Activated naive CD8-positive, alpha-beta T cell treated with anti-CD3 and anti-CD28 coated beads for 36 hours (primary cell): ENCODE data around the gene SALL1. TPM values are rescaled to one million over a fixed set of nuclear protein-coding genes. Genes with fewer than 3 reads are reported as not detected.

Source experiments
- DNase-seq: peaks from one replicate; pipeline ENCODE4 v3.0.0; 2021
- H3K27ac Mint-ChIP-seq: one replicate; pipeline ENCODE4 v1.8.0; 2022; ENCODE audit warnings: mild to moderate bottlenecking, moderate library complexity, mixed read lengths
- H3K27me3 Mint-ChIP-seq: one replicate; pipeline ENCODE4 v1.8.0; 2022; ENCODE audit warnings: mild to moderate bottlenecking, mixed read lengths
- H3K36me3 Mint-ChIP-seq: one replicate; pipeline ENCODE4 v1.8.0; 2021; ENCODE audit warnings: mild to moderate bottlenecking, mixed read lengths
- H3K4me1 Mint-ChIP-seq: one replicate; pipeline ENCODE4 v1.8.0; 2021; ENCODE audit warnings: mixed read lengths
- H3K4me3 Mint-ChIP-seq: one replicate; pipeline ENCODE4 v1.8.0; 2022; ENCODE audit warnings: mild to moderate bottlenecking, moderate library complexity, mixed read lengths
- H3K9me3 Mint-ChIP-seq: one replicate; pipeline ENCODE4 v1.8.0; 2022; ENCODE audit warnings: mixed read lengths
- total RNA-seq, 2 experiments: library from RNA; stranded (reverse); gene quantifications; one replicate each; pipeline ENCODE4 v1.2.3, GENCODE V29; 2021

Gene SALL1
- total RNA-seq, 2 experiments from 2014 or later = not detected

- peaks cover 15% of the 10 kb centered on the region for H3K27me3 Mint-ChIP-seq
- no peak overlapping the region for H3K27ac Mint-ChIP-seq
- no peaks in the 10 kb centered on the region for H3K9me3 Mint-ChIP-seq
- no peak overlapping the region for H3K4me3 Mint-ChIP-seq
- H3K4me1 Mint-ChIP-seq = no peaks in the 10 kb centered on the region
- no peaks in the 10 kb centered on the region for H3K36me3 Mint-ChIP-seq
- DNase-seq = no peak
Observed at GRCh38 chr16:51163894-51164566, 13.0 kb upstream of the SALL1 start.

DNA sequence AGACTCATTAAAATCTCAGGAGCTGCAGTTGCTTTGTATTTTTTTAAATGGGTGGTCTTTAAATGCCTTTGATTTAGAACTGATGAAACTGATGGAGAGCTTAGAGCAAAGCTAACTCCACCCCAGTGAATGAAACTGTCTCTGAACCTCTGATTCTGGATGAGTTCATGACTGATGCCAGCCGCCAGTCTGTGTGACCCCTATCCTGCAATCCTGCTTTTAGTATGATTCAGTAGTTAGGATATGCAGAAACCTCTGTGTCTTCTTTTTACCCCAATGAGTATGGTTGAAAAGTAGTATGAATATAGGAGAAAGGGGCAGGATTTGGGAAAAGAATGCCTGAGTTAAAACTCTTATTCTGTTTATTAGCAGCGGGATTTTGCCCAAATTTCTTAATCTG, 12.3 kb upstream of the SALL1 start:
- Mint-ChIP-seq H3K27ac (no peak overlapping the region), H3K27me3 (peaks cover 15% of the 10 kb centered on the region), H3K36me3 (no peaks in the 10 kb centered on the region), H3K4me3 (no peak overlapping the region), H3K9me3 (no peaks in the 10 kb centered on the region), H3K4me1 (no peaks in the 10 kb centered on the region)
- DNase-seq = no peak

DNA sequence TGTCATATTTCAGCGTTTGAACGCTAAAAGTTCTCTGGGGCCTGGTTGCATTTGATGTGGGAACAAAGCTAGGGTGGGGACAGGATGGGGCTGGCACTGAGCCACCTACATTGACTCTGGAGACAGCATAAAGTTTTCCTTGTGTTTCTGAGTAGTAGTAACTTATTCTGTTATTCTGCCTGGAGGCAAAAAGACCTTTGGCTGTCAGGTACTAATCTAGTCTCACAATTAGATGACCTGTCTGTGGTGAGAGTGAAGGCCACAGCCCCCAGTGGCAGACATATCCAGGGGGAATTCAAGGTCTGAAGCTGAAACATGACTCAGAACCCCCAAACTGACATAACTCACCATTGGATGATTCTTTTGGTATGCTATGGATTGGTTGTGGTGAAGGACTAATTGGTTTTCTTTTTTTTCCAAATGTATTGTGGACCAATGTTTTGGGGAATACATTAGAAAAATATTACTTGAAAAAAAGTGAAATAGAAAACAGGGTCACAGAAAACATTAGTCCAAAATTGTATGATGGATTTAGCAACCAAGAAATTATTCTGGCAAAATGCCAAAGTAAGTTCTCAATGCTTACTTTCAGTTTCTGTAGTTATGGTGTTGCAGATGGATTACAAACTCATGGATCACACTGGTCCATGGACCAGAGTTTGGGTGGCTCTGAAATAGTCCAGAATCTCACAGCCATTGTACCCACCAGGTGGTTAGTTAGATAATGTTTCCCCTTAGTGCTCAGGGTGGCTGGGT, 10.5 kb upstream of the SALL1 start:
- no peaks in the 10 kb centered on the region for H3K9me3 Mint-ChIP-seq
- H3K27me3 Mint-ChIP-seq = peaks cover 30% of the 10 kb centered on the region
- no peak overlapping the region for H3K27ac Mint-ChIP-seq
- no peak for DNase-seq
- no peak overlapping the region for H3K4me3 Mint-ChIP-seq
- no peaks in the 10 kb centered on the region for H3K36me3 Mint-ChIP-seq
- H3K4me1 Mint-ChIP-seq = no peaks in the 10 kb centered on the region

GRCh38 chr16:51159865-51160264, 8.8 kb upstream of the SALL1 start:
- no peak overlapping the region for H3K4me3 Mint-ChIP-seq
- H3K9me3 Mint-ChIP-seq = no peaks in the 10 kb centered on the region
- H3K27me3 Mint-ChIP-seq = peaks cover 48% of the 10 kb centered on the region
- no peaks in the 10 kb centered on the region for H3K36me3 Mint-ChIP-seq
- peaks cover 2% of the 10 kb centered on the region for H3K4me1 Mint-ChIP-seq
- no peak overlapping the region for H3K27ac Mint-ChIP-seq
- no peak for DNase-seq

- Mint-ChIP-seq H3K4me3 (no peak overlapping the region), H3K4me1 (peaks cover 2% of the 10 kb centered on the region), H3K9me3 (peaks cover under 1% of the 10 kb centered on the region), H3K27me3 (peaks cover 54% of the 10 kb centered on the region), H3K27ac (no peak overlapping the region), H3K36me3 (no peaks in the 10 kb centered on the region)
- DNase-seq = no peak
Observed at GRCh38 chr16:51159296-51159695, 8.2 kb upstream of the SALL1 start.

GRCh38 chr16:51157698-51158097, 6.6 kb upstream of the SALL1 start:
- Mint-ChIP-seq H3K9me3 (peaks cover 3% of the 10 kb centered on the region), H3K36me3 (peaks cover 2% of the 10 kb centered on the region)

DNA sequence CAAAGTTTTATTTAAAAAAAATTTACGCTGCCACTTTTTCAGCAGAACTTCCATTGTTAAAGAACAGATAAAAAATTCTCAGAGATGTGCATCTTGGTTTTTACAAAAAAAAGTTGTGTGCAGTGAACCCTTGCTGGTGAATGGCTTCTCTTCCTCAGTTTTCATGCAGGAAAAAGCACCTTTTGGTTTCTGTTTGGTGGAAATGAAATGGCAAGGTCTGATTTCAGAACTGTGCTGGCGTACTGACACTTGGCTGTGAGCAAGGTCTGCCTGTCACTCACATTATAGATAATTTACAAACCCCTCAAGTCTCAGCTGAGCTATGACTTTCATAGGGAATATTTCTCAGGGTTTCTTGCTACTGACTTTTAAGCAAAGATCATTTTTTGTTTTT, 5.7 kb upstream of the SALL1 start:
- Mint-ChIP-seq H3K4me3 (no peak overlapping the region), H3K9me3 (peaks cover 3% of the 10 kb centered on the region), H3K36me3 (peaks cover 2% of the 10 kb centered on the region), H3K27me3 (peaks cover 72% of the 10 kb centered on the region), H3K27ac (no peak overlapping the region), H3K4me1 (peaks cover 2% of the 10 kb centered on the region)
- no peak for DNase-seq

More at GRCh38 chr16:51157698-51158097, 6.6 kb upstream of the SALL1 start:
- no peak overlapping the region for H3K27ac Mint-ChIP-seq
- no peak for DNase-seq
- H3K27me3 Mint-ChIP-seq = peaks cover 70% of the 10 kb centered on the region
- H3K4me3 Mint-ChIP-seq = no peak overlapping the region
- peaks cover 2% of the 10 kb centered on the region for H3K4me1 Mint-ChIP-seq

DNA sequence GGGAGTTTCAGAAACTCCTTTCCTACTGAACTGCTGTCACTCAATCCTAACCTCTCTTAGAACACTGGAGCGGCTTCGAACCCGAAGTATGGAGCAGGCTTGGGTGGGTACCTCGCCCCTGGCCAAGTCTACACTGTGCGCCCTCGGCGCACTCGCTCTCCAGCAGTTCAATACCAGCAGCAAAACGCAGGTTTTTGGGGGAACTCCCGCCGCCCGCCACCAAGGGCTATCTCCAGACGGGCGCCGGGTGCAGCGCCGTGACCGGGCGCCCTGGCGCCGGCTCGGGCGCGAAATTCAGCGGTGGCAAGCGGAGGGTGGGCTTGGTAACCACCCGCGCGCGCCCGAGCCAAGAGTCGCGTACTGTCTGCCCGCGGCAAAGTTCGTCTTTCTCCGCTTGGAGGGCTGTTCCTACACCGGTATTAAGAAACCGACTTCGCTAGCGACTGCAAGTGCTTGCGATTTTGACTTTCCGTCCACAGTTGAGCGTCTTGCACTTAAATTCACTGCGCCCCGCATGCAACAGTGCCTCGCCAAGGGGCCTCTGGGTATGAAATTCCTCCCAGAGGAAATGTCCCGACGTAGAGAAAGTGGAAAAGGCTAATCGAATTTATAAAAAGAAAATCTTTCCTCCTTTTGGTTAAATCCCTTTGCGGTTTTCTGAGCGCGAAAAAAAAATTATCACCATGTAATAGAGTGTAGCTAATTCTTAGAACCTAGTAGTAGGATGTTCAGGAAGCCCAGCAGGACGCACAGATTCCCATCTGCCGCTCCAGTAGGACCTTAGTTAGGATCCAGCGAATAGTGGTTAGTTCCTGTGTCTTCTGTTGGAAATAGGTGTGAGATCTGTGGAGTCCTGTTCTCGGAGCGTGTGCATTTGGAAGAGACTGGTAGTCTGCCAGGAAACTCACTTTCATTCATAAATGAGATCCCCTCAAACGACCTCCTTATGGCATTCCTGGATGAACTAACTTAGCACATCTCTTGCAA, 5.0 kb upstream of the SALL1 start:
- Mint-ChIP-seq H3K4me1 (peaks cover 2% of the 10 kb centered on the region), H3K4me3 (no peak overlapping the region), H3K27ac (no peak overlapping the region), H3K27me3 (peaks cover 75% of the 10 kb centered on the region), H3K9me3 (peaks cover 3% of the 10 kb centered on the region), H3K36me3 (peaks cover 2% of the 10 kb centered on the region)
- no peak for DNase-seq

GRCh38 chr16:51155199-51155607, 4.1 kb upstream of the SALL1 start:
- Mint-ChIP-seq H3K4me1 (peaks cover 2% of the 10 kb centered on the region), H3K36me3 (peaks cover 2% of the 10 kb centered on the region), H3K27me3 (peaks cover 73% of the 10 kb centered on the region), H3K9me3 (peaks cover 3% of the 10 kb centered on the region), H3K27ac (no peak overlapping the region), H3K4me3 (no peak overlapping the region)
- no peak for DNase-seq

- Mint-ChIP-seq H3K4me1 (peaks cover 2% of the 10 kb centered on the region), H3K4me3 (no peak overlapping the region), H3K36me3 (peaks cover 2% of the 10 kb centered on the region), H3K27ac (no peak overlapping the region), H3K9me3 (peaks cover 3% of the 10 kb centered on the region), H3K27me3 (peaks cover 75% of the 10 kb centered on the region)
- no peak for DNase-seq
Observed at GRCh38 chr16:51154271-51155171, 3.5 kb upstream of the SALL1 start.

- DNase-seq = no peak
- H3K4me3 Mint-ChIP-seq = no peak overlapping the region
- peaks cover 3% of the 10 kb centered on the region for H3K9me3 Mint-ChIP-seq
Observed at GRCh38 chr16:51153577-51154031, 2.5 kb upstream of the SALL1 start.

DNA sequence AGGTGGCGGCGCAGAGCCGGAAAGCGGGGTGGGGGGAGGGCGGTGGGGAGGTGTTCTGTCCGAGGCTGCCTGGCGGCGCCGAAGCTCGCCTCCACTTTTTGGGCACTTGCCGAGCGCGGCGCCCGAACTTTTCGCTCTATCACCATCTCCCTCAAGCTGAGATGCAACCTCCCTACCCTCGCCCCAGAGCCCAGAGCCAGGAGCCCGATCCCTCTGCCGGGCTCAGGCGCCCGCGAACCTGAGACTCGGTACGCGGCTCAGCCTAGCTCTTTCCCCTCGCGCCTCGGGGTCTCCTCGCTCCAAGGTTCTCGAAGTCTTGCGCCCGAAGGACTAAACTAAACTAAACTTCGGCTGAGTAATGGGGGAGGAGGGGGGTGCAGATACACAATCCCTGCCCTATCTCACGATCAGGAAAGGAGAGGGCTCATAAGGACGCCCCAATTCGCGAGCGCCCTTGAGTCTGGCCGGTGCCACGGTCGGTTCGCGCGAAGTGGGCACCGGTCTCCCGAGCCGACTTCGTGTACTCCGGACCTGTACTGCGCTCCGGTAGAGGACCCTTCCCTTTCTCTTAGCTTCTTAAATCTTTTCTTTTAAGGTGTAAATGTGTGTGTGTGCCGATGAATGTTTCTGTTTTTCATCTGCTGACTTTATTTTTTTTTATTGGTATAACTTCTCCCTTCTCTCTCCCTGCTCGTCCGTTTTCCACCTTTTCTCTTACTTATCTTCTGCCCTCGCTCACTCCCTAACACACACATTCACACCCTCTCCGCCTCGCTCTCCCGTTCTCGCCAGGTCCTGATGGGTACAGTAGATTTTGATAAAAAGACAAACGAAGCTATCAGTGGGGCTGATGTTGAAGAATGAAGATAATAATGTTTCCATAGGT, 1.9 kb upstream of the SALL1 start:
- Mint-ChIP-seq H3K27ac (no peak overlapping the region), H3K9me3 (peaks cover 3% of the 10 kb centered on the region), H3K36me3 (peaks cover 2% of the 10 kb centered on the region), H3K4me3 (no peak overlapping the region), H3K4me1 (peaks cover 4% of the 10 kb centered on the region), H3K27me3 (peaks cover 87% of the 10 kb centered on the region)
- DNase-seq = no peak

More at GRCh38 chr16:51153577-51154031, 2.5 kb upstream of the SALL1 start:
- Mint-ChIP-seq H3K27ac (no peak overlapping the region), H3K27me3 (peaks cover 83% of the 10 kb centered on the region), H3K4me1 (peaks cover 4% of the 10 kb centered on the region), H3K36me3 (peaks cover 2% of the 10 kb centered on the region)

DNA sequence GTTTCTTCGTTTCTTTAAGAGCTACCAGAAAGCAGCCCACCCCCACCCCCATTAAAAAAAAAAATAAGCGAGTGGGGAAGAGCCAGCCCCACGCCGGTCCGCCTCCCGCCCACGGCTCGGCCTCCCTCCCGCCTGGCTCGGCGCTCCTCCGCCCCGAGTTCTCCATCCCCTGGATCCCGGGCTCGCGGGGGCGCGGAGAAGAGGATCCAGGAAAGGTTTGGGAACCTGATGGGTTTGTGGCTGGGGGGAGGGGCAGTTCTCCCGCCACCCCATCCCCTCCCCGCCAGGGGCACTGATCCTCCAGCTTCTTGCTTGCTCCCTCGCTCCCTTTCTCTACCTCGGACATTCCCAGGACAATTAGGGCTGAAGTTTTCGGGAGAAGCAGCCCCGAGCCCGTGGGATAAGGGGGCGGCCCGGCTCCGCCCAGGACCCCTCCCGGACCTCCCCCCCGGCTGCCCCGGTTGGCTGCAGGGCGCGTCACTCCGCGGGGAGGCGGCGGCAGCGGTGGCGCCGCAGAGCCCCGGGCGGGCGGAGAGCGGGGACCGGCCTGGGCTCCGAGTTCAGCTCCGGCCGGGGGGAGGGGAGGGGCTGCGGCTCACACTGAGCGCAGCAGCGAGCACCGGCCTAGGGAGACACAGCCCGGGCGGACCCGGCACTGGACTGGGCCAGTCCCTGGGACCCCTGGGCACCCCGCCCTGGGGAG, 1.0 kb upstream of the SALL1 start:
- H3K4me3 Mint-ChIP-seq = no peak overlapping the region
- no peak for DNase-seq
- no peak overlapping the region for H3K27ac Mint-ChIP-seq
- H3K36me3 Mint-ChIP-seq = peaks cover 2% of the 10 kb centered on the region
- H3K27me3 Mint-ChIP-seq = peaks cover 84% of the 10 kb centered on the region
- H3K4me1 Mint-ChIP-seq = peaks cover 4% of the 10 kb centered on the region
- peaks cover 3% of the 10 kb centered on the region for H3K9me3 Mint-ChIP-seq
